Measurements from ENCODE around the gene MPC1. TPM values are rescaled to one million over a fixed set of nuclear protein-coding genes. Genes with fewer than 3 reads are reported as not detected.
"Not testable (repeated sequence)": the region's sequence is repeated elsewhere in the genome, so short reads cannot be mapped to it uniquely, and the experiment has no call there.

Gene MPC1
- total RNA-seq, 1 donor from 2014 or later, result 32.0 TPM

DNA sequence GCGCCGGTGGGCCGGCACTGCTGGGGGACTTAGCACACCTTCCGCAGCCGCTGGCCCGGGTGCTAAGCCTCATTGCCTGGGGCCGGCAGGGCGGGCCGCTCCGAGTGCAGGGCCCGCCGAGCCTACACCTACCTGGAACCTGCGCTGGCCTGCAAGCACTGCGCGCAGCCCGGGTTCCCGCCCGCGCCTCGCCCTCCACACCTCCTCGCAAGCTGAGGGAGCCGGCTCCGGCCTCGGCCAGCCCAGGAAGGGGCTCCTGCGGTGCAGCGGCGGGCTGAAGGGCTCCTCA is 10.7 kb upstream of the MPC1 start:
- Mint-ChIP-seq H3K36me3 (ENCODE audit: low read depth) (no peaks in the 10 kb centered on the region), H3K4me3 (no peak overlapping the region), H3K4me1 (peaks cover 3% of the 10 kb centered on the region), H3K27me3 (ENCODE audit: low read depth) (no peaks in the 10 kb centered on the region), H3K9me3 (no peaks in the 10 kb centered on the region), H3K27ac (ENCODE audit: unreplicated experiment) (no peak overlapping the region)
- no peak for TF ChIP-seq CTCF (conservative IDR thresholded peaks at IDR 0.05)
- no peak for DNase-seq (ENCODE audit: low read depth, low spot score)

DNA sequence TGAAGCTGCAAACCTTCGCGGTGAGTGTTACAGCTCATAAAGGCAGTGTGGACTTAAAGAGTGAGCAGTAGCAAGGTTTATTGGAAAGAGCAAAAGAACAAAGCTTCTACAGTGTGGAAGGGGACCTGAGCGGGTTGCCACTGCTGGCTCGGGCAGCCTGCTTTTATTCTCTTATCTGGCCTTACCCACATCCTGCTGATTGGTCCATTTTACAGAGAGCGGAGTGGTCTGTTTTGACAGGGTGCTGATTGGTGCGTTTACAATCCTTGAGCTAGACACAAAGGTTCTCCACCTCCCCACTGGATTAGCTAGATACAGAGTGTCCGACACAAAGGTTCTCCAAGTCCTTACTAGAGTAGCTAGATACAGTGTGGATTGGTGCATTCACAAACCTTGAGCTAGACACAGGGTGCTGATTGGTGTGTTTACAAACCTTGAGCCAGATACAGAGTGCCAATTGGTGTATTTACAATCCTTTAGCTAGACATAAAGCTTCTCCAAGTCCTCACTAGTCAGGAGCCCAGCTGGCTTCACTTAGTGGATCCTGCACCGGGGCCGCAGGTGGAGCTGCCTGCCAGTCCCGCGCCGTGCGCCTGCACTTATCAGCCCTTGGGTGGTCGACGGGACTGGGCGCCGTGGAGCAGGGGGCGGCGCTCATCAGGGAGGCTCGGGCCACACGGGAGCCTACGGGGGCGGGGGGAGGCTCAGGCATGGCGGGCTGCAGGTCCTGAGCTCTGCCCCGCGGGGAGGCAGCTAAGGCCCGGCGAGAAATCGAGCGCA is 10.2 kb upstream of the MPC1 start:
- H3K27me3 Mint-ChIP-seq (ENCODE audit: low read depth); H3K4me3 Mint-ChIP-seq; H3K9me3 Mint-ChIP-seq; H3K36me3 Mint-ChIP-seq (ENCODE audit: low read depth); H3K27ac Mint-ChIP-seq (ENCODE audit: unreplicated experiment); DNase-seq (ENCODE audit: low read depth, low spot score); H3K4me1 Mint-ChIP-seq: not testable (repeated sequence)

DNA sequence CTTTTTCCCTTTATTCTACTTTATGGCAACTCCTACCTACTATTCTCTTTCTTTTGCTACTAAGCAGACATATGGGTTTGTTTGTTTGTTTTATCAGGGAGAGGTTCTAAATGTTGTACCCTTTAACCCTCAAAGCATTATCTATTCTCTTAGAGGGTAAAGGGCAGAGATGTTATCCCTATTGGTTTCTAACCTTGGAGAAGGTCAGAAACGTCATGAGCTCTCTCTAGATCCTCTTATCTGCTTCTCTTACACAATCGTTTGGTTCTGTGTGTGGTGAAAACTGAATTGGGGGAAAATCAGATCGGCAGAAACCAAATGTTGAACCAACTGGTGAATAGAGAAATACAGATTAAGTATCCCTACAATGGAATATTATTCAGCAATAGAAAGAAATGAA is 6.4 kb upstream of the MPC1 start:
- no peaks in the 10 kb centered on the region for H3K9me3 Mint-ChIP-seq
- no peak for TF ChIP-seq CTCF (conservative IDR thresholded peaks at IDR 0.05)
- H3K4me1 Mint-ChIP-seq, result peaks cover 4% of the 10 kb centered on the region
- no peak overlapping the region for H3K4me3 Mint-ChIP-seq
- H3K27me3 Mint-ChIP-seq (ENCODE audit: low read depth), result no peaks in the 10 kb centered on the region
- DNase-seq (ENCODE audit: low read depth, low spot score), result no peak
- no peaks in the 10 kb centered on the region for H3K36me3 Mint-ChIP-seq (ENCODE audit: low read depth)
- no peak overlapping the region for H3K27ac Mint-ChIP-seq (ENCODE audit: unreplicated experiment)

GRCh38 chr6:166388290-166389004 is 5.7 kb upstream of the MPC1 start:
- H3K27me3 Mint-ChIP-seq (ENCODE audit: low read depth), result no peaks in the 10 kb centered on the region
- no peak overlapping the region for H3K4me3 Mint-ChIP-seq

DNA sequence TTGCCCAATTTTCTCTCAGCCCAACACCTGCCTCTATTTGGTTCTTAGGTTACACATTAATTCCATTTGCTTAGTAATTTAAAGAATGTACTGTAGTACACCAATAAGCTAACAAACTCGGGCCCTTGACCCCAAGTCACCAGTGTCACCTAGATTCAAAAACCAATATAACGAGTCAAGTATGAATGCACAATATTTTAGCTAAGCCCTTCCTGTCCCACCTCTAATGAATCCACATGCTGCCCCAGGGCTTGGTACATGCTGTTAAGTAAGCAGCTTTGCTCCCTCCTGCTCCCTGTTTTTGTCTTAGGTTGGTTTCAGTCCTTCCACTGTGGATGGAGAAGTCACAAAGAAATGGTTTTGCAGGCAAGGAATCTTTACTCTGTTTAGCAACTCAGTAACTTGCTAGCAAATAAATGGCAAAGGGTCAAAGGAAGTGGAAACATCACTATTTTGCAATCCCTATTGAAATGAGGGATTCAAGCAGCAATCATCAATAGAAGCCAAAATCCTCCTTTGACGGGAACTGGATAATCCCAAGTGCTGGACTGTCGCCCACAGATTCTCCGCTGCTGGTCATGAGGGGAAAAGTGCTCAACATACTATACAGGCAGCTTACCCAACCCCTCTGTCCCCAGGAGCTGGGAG is 5.0 kb upstream of the MPC1 start:
- no peaks in the 10 kb centered on the region for H3K9me3 Mint-ChIP-seq
- DNase-seq (ENCODE audit: low read depth, low spot score), result no peak
- no peak for TF ChIP-seq CTCF (conservative IDR thresholded peaks at IDR 0.05)
- H3K4me3 Mint-ChIP-seq, result no peak overlapping the region
- no peaks in the 10 kb centered on the region for H3K27me3 Mint-ChIP-seq (ENCODE audit: low read depth)
- H3K4me1 Mint-ChIP-seq, result peaks cover 9% of the 10 kb centered on the region
- no peak overlapping the region for H3K27ac Mint-ChIP-seq (ENCODE audit: unreplicated experiment)
- no peaks in the 10 kb centered on the region for H3K36me3 Mint-ChIP-seq (ENCODE audit: low read depth)

More at GRCh38 chr6:166388290-166389004, 5.7 kb upstream of the MPC1 start:
- DNase-seq (ENCODE audit: low read depth, low spot score), result no peak
- H3K4me1 Mint-ChIP-seq, result peaks cover 9% of the 10 kb centered on the region
- TF ChIP-seq CTCF (conservative IDR thresholded peaks at IDR 0.05), result no peak
- H3K9me3 Mint-ChIP-seq, result no peaks in the 10 kb centered on the region
- H3K36me3 Mint-ChIP-seq (ENCODE audit: low read depth), result no peaks in the 10 kb centered on the region
- H3K27ac Mint-ChIP-seq (ENCODE audit: unreplicated experiment), result no peak overlapping the region

DNA sequence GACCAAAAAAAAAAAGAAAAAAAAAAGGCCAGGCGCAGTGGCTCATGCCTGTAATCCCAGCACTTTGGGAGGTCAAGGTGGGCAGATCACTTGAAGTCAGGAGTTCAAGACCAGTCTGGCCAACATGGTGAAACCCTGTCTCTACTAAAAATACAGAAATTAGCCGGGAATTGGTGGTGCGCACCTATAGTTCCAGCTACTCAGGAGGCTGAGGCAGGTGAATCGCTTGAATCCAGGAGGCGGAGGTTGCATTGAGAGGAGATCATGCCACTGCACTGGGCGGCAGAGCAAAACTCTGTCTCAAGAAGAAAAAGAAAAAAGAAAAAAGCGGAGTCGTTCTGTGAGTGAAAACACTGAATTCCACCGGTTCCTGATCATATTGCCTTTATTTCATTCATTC is 4.4 kb upstream of the MPC1 start:
- H3K4me3 Mint-ChIP-seq; H3K9me3 Mint-ChIP-seq; DNase-seq (ENCODE audit: low read depth, low spot score); H3K27me3 Mint-ChIP-seq (ENCODE audit: low read depth); H3K4me1 Mint-ChIP-seq; H3K27ac Mint-ChIP-seq (ENCODE audit: unreplicated experiment); H3K36me3 Mint-ChIP-seq (ENCODE audit: low read depth): not testable (repeated sequence)
